ENCODE measurements around the gene VAT1L. TPM values are rescaled to one million over a fixed set of nuclear protein-coding genes. Genes with fewer than 3 reads are reported as not detected.

VAT1L gene
- total RNA-seq, 6 experiments from 2014 or later = not detected

DNA sequence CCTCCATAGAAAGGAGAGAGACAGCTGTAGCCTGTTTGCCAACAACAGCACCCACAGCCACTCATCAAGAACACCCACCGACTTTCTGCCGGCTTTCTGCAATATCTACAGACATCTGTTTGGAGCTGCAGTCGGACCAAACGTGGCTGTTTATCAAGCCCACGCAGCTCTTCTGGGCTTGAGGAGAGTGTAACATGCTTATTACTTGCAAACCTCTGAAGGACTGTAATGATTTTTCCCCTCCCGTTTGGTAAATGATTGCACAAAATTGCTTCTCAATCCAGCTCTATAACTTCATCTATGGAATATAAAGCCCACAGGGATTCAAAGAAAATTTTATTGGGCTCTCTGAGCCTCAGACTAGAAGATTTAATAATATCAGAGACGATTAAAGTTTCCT, 100.5 kb downstream of the VAT1L start:
- TF ChIP-seq, protein P1, sequence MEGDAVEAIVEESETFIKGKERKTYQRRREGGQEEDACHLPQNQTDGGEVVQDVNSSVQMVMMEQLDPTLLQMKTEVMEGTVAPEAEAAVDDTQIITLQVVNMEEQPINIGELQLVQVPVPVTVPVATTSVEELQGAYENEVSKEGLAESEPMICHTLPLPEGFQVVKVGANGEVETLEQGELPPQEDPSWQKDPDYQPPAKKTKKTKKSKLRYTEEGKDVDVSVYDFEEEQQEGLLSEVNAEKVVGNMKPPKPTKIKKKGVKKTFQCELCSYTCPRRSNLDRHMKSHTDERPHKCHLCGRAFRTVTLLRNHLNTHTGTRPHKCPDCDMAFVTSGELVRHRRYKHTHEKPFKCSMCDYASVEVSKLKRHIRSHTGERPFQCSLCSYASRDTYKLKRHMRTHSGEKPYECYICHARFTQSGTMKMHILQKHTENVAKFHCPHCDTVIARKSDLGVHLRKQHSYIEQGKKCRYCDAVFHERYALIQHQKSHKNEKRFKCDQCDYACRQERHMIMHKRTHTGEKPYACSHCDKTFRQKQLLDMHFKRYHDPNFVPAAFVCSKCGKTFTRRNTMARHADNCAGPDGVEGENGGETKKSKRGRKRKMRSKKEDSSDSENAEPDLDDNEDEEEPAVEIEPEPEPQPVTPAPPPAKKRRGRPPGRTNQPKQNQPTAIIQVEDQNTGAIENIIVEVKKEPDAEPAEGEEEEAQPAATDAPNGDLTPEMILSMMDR (IDR thresholded peaks at IDR 0.05) = no peak
- H3K4me1 Mint-ChIP-seq (ENCODE audit: low read depth) = no peaks in the 10 kb centered on the region
- DNase-seq = no peak
- H3K27me3 Mint-ChIP-seq (ENCODE audit: insufficient read depth) = peaks cover under 1% of the 10 kb centered on the region
- H3K9me3 Mint-ChIP-seq = peaks cover 38% of the 10 kb centered on the region
- H3K36me3 Mint-ChIP-seq (ENCODE audit: low read depth) = no peaks in the 10 kb centered on the region; the same call in 1 of the 2 replicates
- H3K27ac Mint-ChIP-seq = no peak overlapping the region
- H3K4me3 Mint-ChIP-seq = no peak overlapping the region

DNA sequence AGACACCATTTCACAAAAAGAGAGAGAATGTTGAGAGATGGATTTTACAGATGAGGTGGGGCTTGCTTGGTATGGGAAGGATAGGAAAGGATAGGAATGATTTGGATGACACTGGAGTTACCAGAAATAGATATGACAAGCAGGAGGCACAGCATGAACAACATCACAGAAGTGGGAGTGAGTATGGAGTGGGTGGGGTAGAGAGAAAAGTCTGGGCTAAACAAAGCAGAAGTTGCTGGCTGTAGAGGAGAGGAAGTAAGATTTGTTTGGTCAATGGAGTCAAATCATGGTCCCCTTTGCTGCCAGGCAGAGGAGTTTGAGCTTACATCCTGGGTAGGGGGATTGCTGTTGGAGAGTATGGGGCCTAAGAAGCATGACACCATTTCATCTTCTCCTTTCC, 101.7 kb downstream of the VAT1L start:
- DNase-seq = no peak
- Mint-ChIP-seq H3K9me3 (peaks cover 41% of the 10 kb centered on the region), H3K27me3 (ENCODE audit: insufficient read depth) (peaks cover 2% of the 10 kb centered on the region), H3K27ac (no peak overlapping the region), H3K36me3 (ENCODE audit: low read depth) (no peaks in the 10 kb centered on the region; the same call in 1 of the 2 replicates), H3K4me1 (ENCODE audit: low read depth) (no peaks in the 10 kb centered on the region), H3K4me3 (no peak overlapping the region)
- TF ChIP-seq, protein P1 (IDR thresholded peaks at IDR 0.05) = no peak

DNA sequence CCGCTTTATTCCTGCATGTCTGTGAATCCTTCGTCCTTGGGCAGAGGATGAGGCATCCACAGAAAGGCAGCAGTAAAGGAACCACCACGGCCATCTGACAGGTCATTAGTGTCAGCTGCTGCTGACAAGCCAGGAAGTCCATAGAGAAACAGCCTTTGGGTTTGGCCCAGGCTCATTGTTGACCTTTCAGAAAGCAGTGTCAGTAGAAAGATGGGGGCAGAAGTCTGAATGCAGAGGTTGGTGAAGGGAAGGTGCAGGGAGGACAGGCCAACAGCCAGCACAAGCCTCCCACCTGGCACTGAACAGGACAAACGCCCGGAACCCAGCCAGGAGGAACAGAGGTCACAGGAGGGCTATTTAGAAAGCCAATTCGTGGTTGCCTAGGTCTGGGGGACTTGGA, 105.8 kb downstream of the VAT1L start:
- TF ChIP-seq, protein P1 (IDR thresholded peaks at IDR 0.05) = no peak
- no peak overlapping the region for H3K27ac Mint-ChIP-seq
- peaks cover 34% of the 10 kb centered on the region for H3K9me3 Mint-ChIP-seq
- peaks cover under 1% of the 10 kb centered on the region; the same call in 1 of the 2 replicates for H3K36me3 Mint-ChIP-seq (ENCODE audit: low read depth)
- no peak for DNase-seq
- no peak overlapping the region for H3K4me3 Mint-ChIP-seq
- peaks cover 2% of the 10 kb centered on the region; the same call in 1 of the 2 replicates for H3K27me3 Mint-ChIP-seq (ENCODE audit: insufficient read depth)
- no peaks in the 10 kb centered on the region for H3K4me1 Mint-ChIP-seq (ENCODE audit: low read depth)

DNA sequence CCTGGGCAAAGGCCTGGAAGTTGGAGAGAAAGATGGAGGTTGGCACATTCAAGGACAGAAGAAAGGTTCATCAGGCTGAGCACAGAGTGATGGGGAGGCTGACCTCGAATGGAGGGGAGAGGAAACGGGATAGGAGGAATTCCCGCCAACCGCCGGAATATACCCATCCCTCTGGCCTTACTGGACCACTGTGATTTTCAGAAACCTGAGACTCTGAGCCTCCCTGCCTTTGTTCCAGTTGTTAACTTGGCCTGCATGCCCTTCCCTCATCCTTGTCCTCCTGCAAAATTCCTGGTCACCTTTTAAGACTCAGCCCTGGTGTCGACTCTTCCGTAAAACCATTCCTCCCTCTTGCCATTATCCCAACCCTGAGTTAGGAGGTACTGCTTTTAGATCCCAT, 107.6 kb downstream of the VAT1L start:
- TF ChIP-seq, protein P1 (IDR thresholded peaks at IDR 0.05) = no peak
- Mint-ChIP-seq H3K9me3 (peaks cover 39% of the 10 kb centered on the region), H3K4me1 (ENCODE audit: low read depth) (no peaks in the 10 kb centered on the region), H3K27me3 (ENCODE audit: insufficient read depth) (peaks cover 4% of the 10 kb centered on the region), H3K4me3 (no peak overlapping the region), H3K36me3 (ENCODE audit: low read depth) (peaks cover 6% of the 10 kb centered on the region; the same call in 1 of the 2 replicates), H3K27ac (no peak overlapping the region)
- DNase-seq = no peak

DNA sequence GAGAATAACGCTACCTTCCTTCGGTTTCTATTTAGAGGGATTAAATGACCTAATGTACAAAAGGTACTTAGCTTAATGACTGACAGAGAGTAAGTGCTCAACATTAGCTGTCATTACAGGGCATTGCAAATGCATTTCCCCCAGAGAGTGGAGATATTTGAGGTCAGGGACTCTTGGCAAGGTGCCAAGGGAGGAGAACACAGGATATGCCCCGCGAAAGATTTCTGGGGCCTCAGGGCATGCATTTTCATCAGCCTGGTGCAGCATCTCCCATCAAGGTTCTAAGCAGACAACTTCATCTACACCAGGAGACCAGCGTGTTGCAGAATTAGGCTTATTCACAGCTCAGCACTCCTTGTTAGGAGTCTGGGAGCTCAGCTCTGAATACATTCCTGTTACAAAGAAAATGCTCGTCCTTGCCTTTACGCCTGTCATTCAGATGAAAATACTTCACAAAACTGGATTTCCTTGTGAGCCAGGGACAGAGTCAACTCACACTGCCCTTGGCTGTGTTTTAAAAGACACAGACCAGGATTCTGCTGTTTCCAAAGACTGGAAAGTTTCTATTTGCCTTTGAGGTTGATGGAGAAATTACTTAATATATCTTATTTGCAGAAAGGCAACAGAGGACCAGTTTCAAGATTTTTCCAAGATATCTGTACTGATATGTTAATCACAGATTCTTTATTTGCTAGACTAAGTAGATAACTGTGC, 108.2 kb downstream of the VAT1L start:
- TF ChIP-seq, protein P1 (IDR thresholded peaks at IDR 0.05) = no peak
- Mint-ChIP-seq H3K36me3 (ENCODE audit: low read depth) (peaks cover 6% of the 10 kb centered on the region; the same call in 1 of the 2 replicates), H3K9me3 (peaks cover 40% of the 10 kb centered on the region), H3K27me3 (ENCODE audit: insufficient read depth) (peaks cover 4% of the 10 kb centered on the region), H3K27ac (no peak overlapping the region), H3K4me1 (ENCODE audit: low read depth) (no peaks in the 10 kb centered on the region), H3K4me3 (no peak overlapping the region)
- no peak for DNase-seq

Data from HFFc6 (cell line).